GM19397 (cell line): ENCODE measurements around the gene FGGY.

Experiments
- ATAC-seq: cut with Tn5 transposase; IDR thresholded peaks from one replicate; pipeline ENCODE4 v1.9.1; 2021; ENCODE audit warnings: mild to moderate bottlenecking, moderate library complexity; ENCODE audit not compliant: unreplicated experiment

FGGY gene

DNA sequence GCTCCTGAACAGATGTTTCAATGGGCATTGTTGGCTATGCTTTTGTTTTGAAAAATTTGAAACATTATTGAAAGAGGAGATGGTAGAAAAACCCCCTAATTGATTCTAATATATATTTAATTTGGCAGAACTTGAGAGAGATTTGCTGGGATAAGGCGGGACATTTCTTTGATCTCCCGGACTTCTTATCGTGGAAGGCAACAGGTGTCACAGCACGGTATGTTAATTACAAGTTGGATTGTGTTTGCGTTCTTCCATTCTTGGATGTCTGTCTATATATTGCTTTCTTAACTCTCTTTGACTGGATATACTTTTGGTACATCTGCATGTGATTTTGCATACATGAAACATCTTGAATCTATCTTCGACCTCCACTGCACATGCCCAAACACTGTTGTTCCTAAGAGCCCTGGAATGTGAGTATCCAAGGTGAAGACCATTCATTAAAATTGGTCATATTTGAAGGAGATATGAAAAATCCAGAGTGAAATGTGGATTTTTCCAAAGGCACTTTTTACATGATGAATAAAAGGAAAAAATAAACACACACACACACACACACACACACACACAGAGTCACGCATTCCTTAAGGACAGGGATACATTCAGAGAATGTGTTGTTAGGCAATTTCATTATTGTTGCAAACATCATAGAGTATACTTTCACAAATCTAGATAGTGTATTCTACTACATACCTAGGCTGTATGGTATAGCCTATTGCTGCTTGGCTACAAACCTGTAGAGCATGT is 81.9 kb downstream of the FGGY start:
- no peak for ATAC-seq

DNA sequence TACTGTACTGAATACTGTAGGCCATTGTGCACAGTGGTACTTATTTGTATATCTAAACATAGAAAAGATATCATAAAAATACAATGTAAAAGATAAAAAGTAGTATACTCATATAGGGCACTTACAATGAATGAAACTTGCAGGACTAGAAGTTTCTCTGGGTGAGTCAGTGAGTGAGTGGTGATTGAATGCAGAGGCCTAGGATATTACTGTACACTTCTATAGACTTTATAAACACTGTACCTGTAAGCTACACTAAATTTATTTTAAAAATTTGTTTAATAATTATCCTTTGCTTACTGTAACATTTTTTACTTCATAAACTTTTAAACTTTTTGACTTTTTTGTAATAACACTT is 82.5 kb downstream of the FGGY start:
- no peak for ATAC-seq

DNA sequence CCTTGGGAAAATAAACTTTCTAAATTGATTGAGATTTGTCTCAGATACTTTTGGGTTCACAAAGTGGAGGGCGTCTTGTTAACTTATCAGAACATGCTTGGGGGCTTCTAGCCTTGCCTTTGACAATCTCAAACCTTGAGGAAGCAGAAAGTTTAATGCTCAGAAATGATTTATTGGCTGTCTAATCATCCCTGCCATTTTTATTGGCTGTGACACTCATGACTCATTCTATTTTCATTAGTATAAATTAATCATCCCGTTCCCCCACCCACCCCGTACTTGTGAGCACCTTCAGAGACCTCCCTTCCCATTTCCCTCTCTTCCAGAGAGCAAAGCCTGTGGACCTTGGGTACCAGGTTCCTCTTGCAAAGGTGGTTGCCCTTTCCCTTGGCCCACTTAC is 87.1 kb downstream of the FGGY start:
- no peak for ATAC-seq

DNA sequence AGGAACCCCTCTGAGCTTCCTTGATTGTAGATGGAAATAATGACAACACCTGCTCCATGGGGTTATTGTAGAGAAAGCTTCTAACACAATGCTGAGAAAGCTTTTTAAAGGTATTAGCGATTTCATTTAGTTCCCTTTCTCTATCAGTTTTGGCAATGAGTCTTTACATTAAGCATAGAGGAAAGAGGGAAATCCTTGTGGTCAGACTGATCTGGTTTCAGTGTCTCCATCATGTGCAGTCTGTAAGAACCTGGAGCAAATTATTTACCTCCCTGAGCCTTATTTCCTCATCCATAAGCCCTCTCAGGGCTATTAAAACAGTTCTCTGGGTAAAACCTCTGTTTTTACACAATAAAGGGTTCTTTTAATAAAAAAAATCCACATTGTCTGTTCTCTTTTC is 87.5 kb downstream of the FGGY start:
- ATAC-seq: no peak

DNA sequence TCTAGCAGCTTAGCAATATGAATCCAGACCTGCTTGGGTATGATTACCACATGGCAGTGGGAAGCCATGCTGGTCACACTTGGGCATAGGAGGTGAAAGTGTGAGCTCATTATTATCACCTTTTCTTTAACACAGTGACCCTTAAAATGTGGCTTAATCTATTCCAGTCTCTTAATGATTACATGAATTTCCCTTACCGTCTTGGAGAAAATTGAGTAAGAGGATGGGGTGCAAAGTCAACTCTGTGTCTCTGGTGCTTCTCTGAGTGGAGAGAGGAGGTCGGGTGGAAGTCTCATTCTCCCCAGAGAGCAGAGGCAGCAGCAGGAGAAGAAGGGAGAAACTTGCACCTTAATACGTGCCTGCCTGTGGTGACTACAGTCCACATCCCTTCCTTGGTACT is 91.3 kb downstream of the FGGY start:
- no peak for ATAC-seq

DNA sequence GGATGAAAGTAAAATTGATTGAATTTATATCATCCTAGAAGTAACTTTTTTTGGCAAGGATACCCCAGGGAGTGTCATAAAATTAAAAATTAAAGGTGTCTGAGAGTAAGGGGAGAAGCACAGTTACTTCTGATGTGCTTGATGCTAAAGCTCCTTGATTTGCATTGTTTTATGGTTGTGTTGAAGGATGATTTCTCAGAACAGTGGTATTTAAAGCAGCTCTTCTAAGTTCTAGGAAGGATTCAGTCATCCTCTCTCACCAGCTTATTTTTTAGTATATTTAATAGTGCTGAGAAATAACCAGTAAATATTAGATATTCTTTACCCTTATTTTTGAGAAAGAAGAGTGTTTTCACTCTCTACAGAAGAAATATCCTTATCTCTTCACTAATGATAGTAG is 93.0 kb downstream of the FGGY start:
- no peak for ATAC-seq

DNA sequence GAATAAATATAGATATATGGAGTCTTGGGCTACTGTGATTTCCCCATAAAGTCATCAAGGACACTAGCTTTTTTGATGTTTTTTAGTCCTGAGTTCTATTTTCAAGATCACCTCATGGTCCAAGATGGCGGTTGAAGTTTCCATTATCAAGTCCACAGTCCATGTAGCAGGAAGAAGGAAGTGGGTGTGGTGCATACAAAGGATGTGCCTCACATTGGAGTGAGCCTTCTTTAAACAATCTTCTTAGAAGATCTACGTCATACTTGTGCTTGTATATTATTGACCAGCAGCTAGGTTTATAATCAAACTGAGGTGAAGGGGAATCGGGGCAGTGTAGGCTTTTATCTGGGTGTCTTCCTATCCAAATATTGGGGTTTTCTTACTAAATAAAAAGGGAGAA is 93.4 kb downstream of the FGGY start:
- no peak for ATAC-seq

DNA sequence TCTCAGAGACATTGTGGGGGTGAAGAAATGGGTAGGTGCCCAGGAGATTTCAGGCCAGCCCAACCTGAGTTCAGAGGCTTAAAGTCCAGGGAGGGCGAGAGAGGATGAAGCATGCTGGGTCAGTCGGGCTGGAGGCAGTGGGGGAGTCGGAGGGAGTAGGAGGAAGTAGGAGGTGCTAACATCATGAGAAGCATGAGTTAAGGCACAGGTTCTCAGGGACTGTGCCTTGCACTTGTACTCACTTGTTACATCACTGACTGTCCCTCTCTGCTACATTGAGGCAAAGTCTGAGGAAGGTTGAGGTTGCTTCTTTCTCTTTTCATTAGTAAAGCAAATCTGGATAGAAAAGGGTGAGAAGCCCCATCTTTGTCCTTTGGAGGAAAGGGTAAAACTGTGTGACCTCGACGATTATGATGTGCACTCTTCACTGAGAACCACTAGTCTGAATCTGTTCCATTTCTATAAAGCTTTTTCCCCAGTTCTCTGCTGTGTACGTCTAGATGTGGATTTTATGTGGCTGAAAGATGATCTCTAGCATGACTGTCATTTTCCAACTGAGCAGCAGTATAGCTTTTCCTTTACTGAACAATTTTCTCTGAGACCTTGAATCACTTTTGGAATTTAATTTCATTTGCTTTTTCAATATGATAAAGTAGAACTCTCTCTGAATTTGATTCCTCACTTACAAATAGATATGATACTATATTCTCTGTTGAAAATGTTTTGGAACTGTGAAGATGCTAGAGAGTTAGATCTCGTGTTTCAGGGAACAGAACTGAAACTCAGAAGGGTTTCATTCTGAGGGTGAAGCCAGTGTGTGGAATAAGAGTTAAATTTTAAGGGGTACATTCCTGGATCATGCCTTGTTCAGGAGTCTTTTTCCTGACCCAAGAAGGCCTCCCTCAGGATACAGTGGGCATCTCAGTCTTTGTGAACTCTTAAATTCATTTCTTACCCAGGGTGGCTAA is 94.6 kb downstream of the FGGY start:
- ATAC-seq: no peak

DNA sequence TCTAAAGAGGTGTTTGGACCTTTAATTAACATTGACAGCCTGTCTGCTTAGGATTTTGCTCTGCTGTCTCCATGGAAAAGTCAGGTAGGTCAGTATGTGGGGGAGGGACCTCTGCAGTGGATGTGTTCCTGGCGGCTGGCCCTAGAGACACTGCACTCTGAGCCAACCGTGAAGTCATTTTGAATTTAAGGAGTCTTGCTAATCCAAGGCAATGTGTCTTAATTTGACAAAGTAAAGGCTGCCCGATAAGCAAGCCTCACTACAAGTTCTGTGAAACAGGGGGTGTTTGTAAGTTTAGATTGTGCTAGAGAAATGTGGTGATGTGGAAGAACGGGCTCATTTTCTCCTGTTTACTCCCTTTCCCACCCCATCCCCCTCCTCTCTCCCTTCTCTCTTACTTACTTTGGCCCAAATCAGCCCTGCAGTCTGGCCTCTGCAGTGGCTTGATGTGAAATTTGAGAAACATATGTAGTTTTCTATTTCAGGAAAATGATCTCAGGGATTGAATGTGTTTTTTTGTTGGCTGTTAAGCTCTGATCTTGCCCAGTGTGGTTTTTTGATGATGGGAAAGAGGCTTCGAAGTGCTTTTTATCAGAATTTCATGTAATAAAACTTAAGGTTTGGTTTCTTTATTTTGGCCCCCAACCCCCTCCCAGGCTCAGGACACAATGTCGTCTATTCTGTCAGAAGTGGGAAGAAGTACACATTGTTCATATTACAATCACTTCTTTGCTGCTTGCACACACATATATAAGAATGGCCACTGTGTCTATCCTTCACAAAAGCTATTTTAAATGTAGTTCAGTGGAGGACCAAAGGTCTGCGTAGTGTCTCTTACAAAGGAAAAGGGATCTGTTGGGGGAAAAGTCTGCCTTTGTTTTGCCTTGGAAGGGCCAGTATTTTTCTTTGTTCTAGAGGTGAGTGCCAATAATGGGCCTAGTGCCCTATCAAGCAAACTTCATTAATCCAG is 96.6 kb downstream of the FGGY start:
- ATAC-seq: no peak

DNA sequence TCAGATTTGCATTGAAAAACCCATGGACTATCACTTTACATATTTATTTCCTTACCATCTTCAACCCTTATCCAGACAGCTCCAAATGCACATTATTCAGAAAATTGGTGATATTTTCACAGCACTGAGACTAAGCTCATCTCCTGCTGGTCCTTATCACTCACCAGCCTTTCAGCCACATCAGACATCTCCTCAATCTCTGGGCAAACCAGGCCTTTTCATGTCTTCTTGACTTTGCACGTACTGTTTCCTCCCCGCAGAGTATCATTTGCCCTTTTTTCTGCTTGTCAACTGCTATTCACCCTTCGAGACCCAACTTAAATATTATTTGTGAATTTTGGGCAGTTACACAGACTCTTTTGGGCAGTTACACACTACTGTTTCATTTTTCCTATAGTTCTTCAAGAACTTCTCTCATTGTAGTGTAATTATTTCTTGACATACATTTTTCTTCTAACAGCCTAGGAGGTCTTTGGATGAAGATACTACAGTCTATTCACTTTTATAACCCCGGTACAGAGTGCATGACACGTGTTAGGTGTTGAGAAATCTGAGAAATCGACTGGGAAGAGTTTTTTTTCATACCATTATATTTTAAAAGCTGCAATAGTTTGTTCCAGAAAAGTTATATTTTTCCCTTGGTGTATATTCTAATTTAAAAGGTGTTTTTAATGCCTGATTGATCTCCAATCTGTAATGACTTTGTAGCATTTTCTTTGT is 98.0 kb downstream of the FGGY start:
- ATAC-seq: no peak

DNA sequence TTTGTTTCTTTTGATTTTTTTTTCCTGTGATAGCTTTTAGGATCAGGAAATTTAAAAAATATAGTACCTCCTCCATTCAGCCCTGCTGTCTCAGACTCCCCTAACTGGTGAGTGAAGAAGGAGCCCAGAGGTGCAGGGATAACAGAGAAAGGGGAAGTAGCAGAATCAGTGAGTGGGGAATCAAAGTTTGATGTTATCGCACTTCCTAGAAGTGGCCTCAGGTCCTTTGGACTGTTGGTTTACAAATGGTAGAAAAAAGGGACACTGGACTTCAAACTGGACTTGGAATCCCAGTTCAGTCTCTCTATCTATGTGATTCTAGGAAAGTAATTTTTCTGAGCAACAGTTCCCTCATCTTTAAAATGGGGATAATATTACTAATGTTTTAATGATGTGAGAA is 99.5 kb downstream of the FGGY start:
- ATAC-seq: no peak

DNA sequence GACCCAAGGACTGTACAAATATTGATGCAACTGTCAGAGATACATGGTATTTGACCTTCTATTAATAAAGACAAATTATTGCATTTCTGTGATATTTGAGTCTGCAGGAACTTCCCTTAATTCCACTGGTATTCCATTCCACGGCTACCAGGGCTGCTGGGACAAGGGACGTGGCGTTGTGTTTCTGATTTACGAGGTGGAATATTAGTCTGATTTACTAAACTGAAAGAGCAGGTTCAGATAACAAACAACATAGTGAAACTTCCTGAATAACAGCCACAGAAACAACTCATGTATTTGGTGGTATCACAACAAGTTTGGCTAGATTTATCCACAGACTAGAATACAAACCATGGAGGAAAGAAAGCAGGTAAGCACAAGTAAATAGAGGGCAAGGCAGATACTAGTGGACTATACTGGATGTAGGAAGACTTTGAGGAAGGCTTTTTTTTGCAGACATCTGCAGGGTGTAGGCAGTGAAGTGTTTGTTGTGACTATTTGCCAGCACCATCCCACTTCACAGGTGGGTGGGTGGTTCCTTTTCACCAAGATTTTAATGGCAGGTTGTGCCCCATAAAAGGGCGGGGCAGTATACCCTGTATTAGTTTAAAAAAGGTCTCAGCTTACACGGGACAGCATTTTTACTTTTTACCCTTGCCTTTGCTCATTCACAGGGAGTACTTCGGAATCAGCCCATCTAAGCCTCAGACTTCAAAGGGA is 100.4 kb downstream of the FGGY start:
- ATAC-seq: no peak

DNA sequence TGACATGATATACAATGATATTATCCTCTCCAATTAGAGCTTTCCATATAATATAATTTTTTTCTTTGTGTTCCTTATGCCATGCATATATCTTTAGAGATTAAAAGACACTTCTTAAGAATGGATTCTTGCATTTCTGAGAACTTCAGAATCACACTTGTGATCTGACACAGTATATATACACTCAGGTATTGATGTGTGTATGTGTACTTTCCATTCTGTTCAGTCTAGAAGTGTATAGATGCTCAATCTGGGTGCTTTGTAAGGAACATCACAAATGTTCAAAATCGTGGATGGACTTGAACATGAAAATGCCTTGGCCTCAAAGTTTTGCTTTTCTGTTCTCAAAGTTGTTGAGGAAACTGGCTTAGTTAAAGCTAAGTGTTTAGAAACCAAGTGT is 102.7 kb downstream of the FGGY start:
- ATAC-seq: no peak

DNA sequence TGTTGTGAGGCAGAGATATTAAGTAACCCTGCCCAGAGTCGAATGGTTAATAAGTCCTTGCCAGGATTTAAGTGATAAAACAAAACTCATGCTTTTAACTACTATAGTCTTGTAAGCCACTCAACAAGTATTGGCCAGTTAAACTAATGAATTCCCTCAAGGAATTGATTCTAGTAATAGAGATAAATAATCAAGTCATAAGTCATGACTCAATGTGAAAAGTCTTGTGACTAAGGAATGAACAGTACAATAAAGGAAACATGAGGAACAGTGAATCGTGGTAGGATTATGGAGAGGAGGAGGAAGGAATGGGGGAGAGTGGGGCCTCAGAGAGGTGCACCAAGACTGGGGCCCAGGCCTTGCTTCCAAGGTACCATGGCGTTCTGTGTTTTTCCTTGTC is 104.7 kb downstream of the FGGY start:
- ATAC-seq: no peak

DNA sequence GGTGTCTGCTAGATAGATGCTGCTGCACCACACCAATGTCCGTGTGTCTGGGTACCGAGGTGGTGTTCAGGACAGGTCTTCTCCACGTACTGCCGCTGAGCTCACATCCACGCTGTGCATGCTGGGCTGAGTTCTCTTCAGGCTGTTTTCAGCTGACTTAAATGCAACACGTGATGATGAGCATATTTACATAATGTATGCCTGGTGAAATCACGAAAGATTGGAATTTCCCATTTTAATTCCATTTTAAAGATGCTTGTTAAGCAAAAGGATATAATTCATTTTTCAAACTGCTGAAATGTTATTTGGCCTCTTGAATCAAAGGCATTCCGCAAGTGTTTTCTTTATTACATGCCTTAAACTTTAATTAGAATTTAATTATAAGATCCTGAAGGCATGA is 107.9 kb downstream of the FGGY start:
- no peak for ATAC-seq

DNA sequence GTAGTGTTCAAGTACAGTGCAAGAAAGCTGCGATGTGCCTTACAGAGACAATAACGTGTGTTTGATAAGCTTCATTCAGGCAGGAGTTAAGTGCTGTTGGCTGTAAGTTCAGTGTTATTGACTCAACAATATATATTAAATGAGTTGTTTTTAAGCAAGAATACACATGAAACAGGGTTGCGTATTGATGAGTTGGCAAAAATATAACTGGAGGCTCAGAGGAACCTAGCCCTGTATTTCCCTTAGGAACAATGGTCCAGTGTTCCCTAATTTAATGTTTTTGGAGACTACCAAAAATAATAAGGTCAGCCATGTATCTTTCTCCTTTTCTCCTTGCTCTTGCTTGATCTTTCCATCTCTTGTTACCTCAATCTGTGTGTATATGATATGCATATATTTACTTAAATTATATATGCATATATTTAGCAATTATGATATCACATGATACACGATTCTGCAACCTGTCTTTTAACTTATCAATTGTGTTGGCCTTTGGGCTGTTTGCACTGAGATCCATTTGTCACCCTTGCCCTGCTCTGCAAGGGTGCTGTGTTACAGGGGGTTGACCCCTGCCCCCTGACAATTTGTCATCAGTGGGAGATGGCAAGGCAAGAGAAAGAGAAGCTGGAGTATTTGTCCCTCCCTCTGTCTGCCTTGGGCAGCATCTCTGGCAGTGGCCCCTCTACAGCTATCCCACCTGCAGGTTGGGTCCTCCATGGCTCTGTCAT is 109.7 kb downstream of the FGGY start:
- no peak for ATAC-seq

DNA sequence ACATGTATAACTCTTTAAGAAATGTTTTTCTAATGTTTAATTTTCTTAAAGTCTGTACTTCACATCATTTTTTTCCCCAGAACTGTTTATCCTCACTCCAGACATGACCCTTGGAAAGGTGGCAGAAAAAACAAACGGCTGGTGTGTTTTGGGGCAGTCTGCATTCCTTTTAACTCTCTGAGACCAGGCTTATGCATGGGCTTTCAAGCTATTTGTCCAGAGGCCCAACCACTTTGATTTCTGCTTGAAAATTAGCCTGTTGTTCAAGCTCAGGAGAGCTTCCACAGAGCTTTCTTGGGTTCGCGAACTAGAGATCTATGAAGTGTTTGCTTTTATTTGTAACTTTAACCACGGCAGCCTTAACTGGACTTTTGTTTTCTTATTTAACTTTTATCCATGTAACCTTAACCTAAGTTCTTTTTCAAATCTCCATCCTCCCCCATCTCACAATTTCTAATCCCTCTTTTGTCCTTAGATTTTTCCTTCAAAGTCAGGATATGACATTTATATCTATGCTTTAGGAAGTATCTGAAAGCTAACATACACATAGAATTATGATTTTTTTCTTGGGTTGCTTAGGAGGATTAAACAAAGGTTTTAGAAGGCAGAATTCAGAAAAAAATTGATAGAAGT is 111.8 kb downstream of the FGGY start:
- no peak for ATAC-seq

DNA sequence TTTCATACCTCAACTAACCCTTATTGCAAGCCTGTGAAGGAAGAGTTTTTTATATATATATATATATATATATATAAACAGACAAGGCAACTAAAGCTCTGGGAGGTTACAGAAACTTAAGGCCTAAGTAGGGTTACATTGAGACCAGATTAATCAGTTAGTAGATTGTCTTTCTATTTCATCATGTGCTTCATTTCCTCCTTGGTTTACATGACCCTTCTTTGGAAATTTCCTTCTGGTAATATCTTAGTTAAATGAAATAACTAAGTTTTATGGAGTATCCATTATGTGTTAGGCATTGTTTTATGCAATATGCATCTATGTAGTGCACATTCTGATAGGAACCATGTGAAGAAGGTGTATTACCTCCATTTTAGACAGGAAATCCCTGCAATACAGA is 112.7 kb downstream of the FGGY start:
- no peak for ATAC-seq

DNA sequence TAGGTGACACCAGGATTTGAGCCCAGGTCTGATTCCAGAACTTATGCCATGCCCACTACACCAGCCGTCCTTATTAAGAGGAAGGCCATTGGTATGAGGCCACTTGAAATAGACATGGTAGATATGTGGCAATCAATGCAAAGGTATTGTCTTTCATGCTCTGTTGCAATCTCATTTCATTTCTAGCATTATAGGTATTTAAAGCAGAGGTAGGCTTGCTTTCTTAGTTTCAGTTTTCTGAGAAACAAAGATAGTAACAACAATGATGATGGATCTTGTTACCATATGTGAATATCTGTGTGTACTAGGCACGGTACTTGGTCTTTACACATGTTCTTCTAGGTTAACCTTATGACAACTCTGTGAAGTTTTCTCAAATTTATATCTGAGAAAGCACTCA is 113.1 kb downstream of the FGGY start:
- ATAC-seq: no peak
